WTC11 (cell line): ENCODE data around the gene TMEM131L. TPM values are rescaled to one million over a fixed set of nuclear protein-coding genes. Genes with fewer than 3 reads are reported as not detected.

Source experiments
- ATAC-seq: fragments of 200-7000 bp; cut with Tn5 transposase; 2 replicates; pipeline ENCODE4 v1.10.0; 2021; ENCODE audit warnings: mild to moderate bottlenecking, moderate library complexity
- CTCF ChIA-PET: fragments of 300-600 bp; sonication (Branson Sonifier 250); formaldehyde crosslinking; loops from one replicate; lab custom pipeline; 2021; ENCODE audit warnings: antibody characterized with exemption; lab: Charles Lee
- POLR2A ChIA-PET: fragments of 350-600 bp; sonication (Branson Sonifier 250); formaldehyde crosslinking; loops from one replicate; lab custom pipeline; 2021; ENCODE audit warnings: antibody characterized with exemption; lab: Charles Lee
- DNase-seq: peaks from one replicate; pipeline ENCODE4 v3.0.0; 2021; ENCODE audit warnings: low spot score
- H3K27ac Mint-ChIP-seq: 2 replicates; pipeline ENCODE4 v1.8.0; 2021; ENCODE audit warnings: mixed read lengths
- H3K27me3 Mint-ChIP-seq: 2 replicates; pipeline ENCODE4 v1.8.0; 2021; ENCODE audit warnings: low read depth, mild to moderate bottlenecking, moderate library complexity, mixed read lengths
- H3K36me3 Mint-ChIP-seq: 2 replicates; pipeline ENCODE4 v1.8.0; 2021; ENCODE audit warnings: mixed read lengths
- H3K4me1 Mint-ChIP-seq: 2 replicates; pipeline ENCODE4 v1.8.0; 2022; ENCODE audit warnings: mixed read lengths
- H3K4me3 Mint-ChIP-seq: 2 replicates; pipeline ENCODE4 v1.8.0; 2021; ENCODE audit warnings: mild to moderate bottlenecking, moderate library complexity, mixed read lengths
- H3K9me3 Mint-ChIP-seq: 2 replicates; pipeline ENCODE4 v1.8.0; 2021; ENCODE audit warnings: mixed read lengths
- ESRRA ChIP-seq: sonication (generic); formaldehyde crosslinking; IDR thresholded peaks from 2 replicates; pipeline ENCODE4 v1.8.1; 2022; ENCODE audit warnings: mild to moderate bottlenecking, missing genetic modification reagents, borderline replicate concordance
- ETV6 ChIP-seq: sonication (generic); formaldehyde crosslinking; IDR thresholded peaks from 2 replicates; pipeline ENCODE4 v1.8.1; 2022; ENCODE audit warnings: mild to moderate bottlenecking, missing genetic modification reagents
- FOXP1 ChIP-seq: sonication (generic); formaldehyde crosslinking; IDR thresholded peaks from 2 replicates; pipeline ENCODE4 v1.8.0; 2022; ENCODE audit warnings: missing genetic modification reagents, mild to moderate bottlenecking, moderate library complexity, borderline replicate concordance
- MXD4 ChIP-seq: fragments of 250-450 bp; sonication (Bioruptor Pico); IDR thresholded peaks from 2 replicates; pipeline ENCODE4 v1.8.0; 2021; ENCODE audit warnings: mild to moderate bottlenecking, moderate library complexity, borderline replicate concordance
- NFE2L1 ChIP-seq: sonication (generic); formaldehyde crosslinking; IDR thresholded peaks from 2 replicates; pipeline ENCODE4 v1.8.1; 2023; ENCODE audit warnings: missing genetic modification reagents
- NFYB ChIP-seq: sonication (generic); formaldehyde crosslinking; conservative IDR thresholded peaks from 2 replicates; pipeline ENCODE4 v1.8.0; 2022; ENCODE audit warnings: low read depth, missing genetic modification reagents
- NR2C2 ChIP-seq: sonication (generic); formaldehyde crosslinking; IDR thresholded peaks from 2 replicates; pipeline ENCODE4 v1.8.0; 2022; ENCODE audit warnings: mild to moderate bottlenecking, missing genetic modification reagents
- PRDM15 ChIP-seq: sonication (generic); formaldehyde crosslinking; IDR thresholded peaks from 2 replicates; pipeline ENCODE4 v1.8.0; 2022; ENCODE audit warnings: missing genetic modification reagents
- SMAD3 ChIP-seq: sonication (generic); formaldehyde crosslinking; IDR thresholded peaks from 2 replicates; pipeline ENCODE4 v1.8.0; 2022; ENCODE audit warnings: missing genetic modification reagents, mild to moderate bottlenecking, borderline replicate concordance
- TCF7 ChIP-seq: sonication (generic); formaldehyde crosslinking; IDR thresholded peaks from 2 replicates; pipeline ENCODE4 v1.8.0; 2022; ENCODE audit warnings: mild to moderate bottlenecking, low read depth, missing genetic modification reagents, moderate library complexity
- ZNF263 ChIP-seq: sonication (generic); formaldehyde crosslinking; IDR thresholded peaks from 2 replicates; pipeline ENCODE4 v1.8.1; 2022; ENCODE audit warnings: low read depth, mild to moderate bottlenecking, moderate library complexity, missing genetic modification reagents
- ZNF416 ChIP-seq: fragments of 250-450 bp; sonication (Bioruptor Pico); IDR thresholded peaks from 2 replicates; pipeline ENCODE4 v1.9.0; 2021; ENCODE audit warnings: mild to moderate bottlenecking, inconsistent platforms
- ZNF425 ChIP-seq: fragments of 250-450 bp; sonication (Bioruptor Pico); conservative IDR thresholded peaks from 2 replicates; pipeline ENCODE4 v1.9.0; 2021; ENCODE audit warnings: mild to moderate bottlenecking
- ZNF512 ChIP-seq: sonication (generic); formaldehyde crosslinking; IDR thresholded peaks from 2 replicates; pipeline ENCODE4 v1.8.1; 2022; ENCODE audit warnings: missing genetic modification reagents, borderline replicate concordance
- total RNA-seq: library from RNA; stranded (reverse); gene quantifications from 3 replicates; pipeline ENCODE4 v1.2.3, GENCODE V29; 2021
- TF ChIP-seq, protein P1 (sequence below): sonication (generic); formaldehyde crosslinking; IDR thresholded peaks from 2 replicates; pipeline ENCODE4 v1.8.1; 2023; ENCODE audit warnings: mild to moderate bottlenecking, missing genetic modification reagents, borderline replicate concordance
- TF ChIP-seq, protein P2 (sequence below): fragments of 250-450 bp; sonication (Bioruptor Pico); IDR thresholded peaks from 2 replicates; pipeline ENCODE4 v1.9.0; 2021; ENCODE audit warnings: mild to moderate bottlenecking
- TF ChIP-seq, protein P3 (sequence below): sonication (generic); formaldehyde crosslinking; IDR thresholded peaks from 2 replicates; pipeline ENCODE4 v1.8.1; 2023; ENCODE audit warnings: mild to moderate bottlenecking, missing genetic modification reagents, moderate library complexity
- TF ChIP-seq, protein P4 (sequence below): sonication (generic); formaldehyde crosslinking; IDR thresholded peaks from 2 replicates; pipeline ENCODE4 v1.8.1; 2022; ENCODE audit warnings: low read depth, mild to moderate bottlenecking, moderate library complexity, missing genetic modification reagents, borderline replicate concordance
- TF ChIP-seq, protein P5 (sequence below): sonication (generic); formaldehyde crosslinking; IDR thresholded peaks from 2 replicates; pipeline ENCODE4 v1.8.0; 2022; ENCODE audit warnings: mild to moderate bottlenecking, missing genetic modification reagents
- TF ChIP-seq, protein P6 (sequence below): sonication (generic); formaldehyde crosslinking; conservative IDR thresholded peaks from 2 replicates; pipeline ENCODE4 v1.8.1; 2022; ENCODE audit warnings: mild to moderate bottlenecking, missing genetic modification reagents

The TMEM131L gene
- total RNA-seq, 1 experiment from 2014 or later = 26.7 TPM

DNA sequence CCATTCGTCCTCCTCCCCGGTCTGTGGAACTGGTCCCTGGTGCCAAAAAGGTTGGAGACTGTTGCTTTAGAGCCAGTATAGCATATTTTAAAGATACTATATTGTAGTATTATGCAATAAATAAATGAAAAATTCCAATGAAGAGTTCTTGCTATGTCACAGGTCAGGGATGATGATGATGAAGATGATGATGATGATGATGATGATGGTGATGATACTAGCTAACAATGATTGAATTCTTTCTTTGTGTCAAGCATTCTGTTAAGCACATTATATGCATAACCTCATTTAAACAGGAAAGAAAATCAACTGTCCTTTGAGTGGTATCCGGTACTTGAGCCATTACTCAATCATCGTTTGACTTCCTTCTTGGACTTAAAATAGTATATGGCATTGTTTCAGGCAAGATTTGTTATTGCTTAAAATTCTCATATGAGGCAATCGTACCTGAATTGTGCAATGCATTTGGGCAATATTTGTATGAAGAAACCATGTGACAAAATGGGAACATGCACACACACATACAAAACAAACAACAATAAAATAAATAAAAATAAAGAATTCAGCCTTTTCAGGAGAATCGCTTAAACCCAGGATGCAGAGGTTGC is 195.2 kb downstream of the TMEM131L start:
- DNase-seq = no peak
- peaks cover 15% of the 10 kb centered on the region for H3K36me3 Mint-ChIP-seq
- no peak overlapping the region for H3K4me3 Mint-ChIP-seq
- no peak for ATAC-seq
- POLR2A ChIA-PET = no interaction called here
- TF ChIP-seq PRDM15 (CRISPR knock-in tag) (no peak), ESRRA (CRISPR knock-in tag) (no peak), NFE2L1 (CRISPR knock-in tag) (no peak), ZNF416 (CRISPR knock-in tag) (no peak), ZNF425 (CRISPR knock-in tag) (no peak), NFYB (CRISPR knock-in tag) (no peak), FOXP1 (CRISPR knock-in tag) (no peak), TCF7 (no peak), SMAD3 (CRISPR knock-in tag) (no peak), MXD4 (no peak), ETV6 (no peak), NR2C2 (no peak), ZNF512 (CRISPR knock-in tag) (no peak), ZNF263 (CRISPR knock-in tag) (no peak)
- TF ChIP-seq, protein P1, sequence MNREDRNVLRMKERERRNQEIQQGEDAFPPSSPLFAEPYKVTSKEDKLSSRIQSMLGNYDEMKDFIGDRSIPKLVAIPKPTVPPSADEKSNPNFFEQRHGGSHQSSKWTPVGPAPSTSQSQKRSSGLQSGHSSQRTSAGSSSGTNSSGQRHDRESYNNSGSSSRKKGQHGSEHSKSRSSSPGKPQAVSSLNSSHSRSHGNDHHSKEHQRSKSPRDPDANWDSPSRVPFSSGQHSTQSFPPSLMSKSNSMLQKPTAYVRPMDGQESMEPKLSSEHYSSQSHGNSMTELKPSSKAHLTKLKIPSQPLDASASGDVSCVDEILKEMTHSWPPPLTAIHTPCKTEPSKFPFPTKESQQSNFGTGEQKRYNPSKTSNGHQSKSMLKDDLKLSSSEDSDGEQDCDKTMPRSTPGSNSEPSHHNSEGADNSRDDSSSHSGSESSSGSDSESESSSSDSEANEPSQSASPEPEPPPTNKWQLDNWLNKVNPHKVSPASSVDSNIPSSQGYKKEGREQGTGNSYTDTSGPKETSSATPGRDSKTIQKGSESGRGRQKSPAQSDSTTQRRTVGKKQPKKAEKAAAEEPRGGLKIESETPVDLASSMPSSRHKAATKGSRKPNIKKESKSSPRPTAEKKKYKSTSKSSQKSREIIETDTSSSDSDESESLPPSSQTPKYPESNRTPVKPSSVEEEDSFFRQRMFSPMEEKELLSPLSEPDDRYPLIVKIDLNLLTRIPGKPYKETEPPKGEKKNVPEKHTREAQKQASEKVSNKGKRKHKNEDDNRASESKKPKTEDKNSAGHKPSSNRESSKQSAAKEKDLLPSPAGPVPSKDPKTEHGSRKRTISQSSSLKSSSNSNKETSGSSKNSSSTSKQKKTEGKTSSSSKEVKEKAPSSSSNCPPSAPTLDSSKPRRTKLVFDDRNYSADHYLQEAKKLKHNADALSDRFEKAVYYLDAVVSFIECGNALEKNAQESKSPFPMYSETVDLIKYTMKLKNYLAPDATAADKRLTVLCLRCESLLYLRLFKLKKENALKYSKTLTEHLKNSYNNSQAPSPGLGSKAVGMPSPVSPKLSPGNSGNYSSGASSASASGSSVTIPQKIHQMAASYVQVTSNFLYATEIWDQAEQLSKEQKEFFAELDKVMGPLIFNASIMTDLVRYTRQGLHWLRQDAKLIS (CRISPR knock-in tag) = no peak
- TF ChIP-seq, protein P2, sequence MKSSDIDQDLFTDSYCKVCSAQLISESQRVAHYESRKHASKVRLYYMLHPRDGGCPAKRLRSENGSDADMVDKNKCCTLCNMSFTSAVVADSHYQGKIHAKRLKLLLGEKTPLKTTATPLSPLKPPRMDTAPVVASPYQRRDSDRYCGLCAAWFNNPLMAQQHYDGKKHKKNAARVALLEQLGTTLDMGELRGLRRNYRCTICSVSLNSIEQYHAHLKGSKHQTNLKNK (CRISPR knock-in tag) = no peak
- TF ChIP-seq, protein P3, sequence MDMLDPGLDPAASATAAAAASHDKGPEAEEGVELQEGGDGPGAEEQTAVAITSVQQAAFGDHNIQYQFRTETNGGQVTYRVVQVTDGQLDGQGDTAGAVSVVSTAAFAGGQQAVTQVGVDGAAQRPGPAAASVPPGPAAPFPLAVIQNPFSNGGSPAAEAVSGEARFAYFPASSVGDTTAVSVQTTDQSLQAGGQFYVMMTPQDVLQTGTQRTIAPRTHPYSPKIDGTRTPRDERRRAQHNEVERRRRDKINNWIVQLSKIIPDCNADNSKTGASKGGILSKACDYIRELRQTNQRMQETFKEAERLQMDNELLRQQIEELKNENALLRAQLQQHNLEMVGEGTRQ (CRISPR knock-in tag) = no peak
- TF ChIP-seq, protein P4, sequence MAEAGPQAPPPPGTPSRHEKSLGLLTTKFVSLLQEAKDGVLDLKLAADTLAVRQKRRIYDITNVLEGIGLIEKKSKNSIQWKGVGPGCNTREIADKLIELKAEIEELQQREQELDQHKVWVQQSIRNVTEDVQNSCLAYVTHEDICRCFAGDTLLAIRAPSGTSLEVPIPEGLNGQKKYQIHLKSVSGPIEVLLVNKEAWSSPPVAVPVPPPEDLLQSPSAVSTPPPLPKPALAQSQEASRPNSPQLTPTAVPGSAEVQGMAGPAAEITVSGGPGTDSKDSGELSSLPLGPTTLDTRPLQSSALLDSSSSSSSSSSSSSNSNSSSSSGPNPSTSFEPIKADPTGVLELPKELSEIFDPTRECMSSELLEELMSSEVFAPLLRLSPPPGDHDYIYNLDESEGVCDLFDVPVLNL (CRISPR knock-in tag) = no peak
- TF ChIP-seq, protein P5, sequence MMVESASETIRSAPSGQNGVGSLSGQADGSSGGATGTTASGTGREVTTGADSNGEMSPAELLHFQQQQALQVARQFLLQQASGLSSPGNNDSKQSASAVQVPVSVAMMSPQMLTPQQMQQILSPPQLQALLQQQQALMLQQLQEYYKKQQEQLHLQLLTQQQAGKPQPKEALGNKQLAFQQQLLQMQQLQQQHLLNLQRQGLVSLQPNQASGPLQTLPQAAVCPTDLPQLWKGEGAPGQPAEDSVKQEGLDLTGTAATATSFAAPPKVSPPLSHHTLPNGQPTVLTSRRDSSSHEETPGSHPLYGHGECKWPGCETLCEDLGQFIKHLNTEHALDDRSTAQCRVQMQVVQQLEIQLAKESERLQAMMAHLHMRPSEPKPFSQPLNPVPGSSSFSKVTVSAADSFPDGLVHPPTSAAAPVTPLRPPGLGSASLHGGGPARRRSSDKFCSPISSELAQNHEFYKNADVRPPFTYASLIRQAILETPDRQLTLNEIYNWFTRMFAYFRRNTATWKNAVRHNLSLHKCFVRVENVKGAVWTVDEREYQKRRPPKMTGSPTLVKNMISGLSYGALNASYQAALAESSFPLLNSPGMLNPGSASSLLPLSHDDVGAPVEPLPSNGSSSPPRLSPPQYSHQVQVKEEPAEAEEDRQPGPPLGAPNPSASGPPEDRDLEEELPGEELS (CRISPR knock-in tag) = no peak
- TF ChIP-seq, protein P6, sequence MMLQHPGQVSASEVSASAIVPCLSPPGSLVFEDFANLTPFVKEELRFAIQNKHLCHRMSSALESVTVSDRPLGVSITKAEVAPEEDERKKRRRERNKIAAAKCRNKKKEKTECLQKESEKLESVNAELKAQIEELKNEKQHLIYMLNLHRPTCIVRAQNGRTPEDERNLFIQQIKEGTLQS = no peak
- H3K27me3 Mint-ChIP-seq = peaks cover 6% of the 10 kb centered on the region
- H3K9me3 Mint-ChIP-seq = peaks cover 29% of the 10 kb centered on the region
- H3K27ac Mint-ChIP-seq = no peak overlapping the region
- CTCF ChIA-PET = no interaction called here
- no peaks in the 10 kb centered on the region for H3K4me1 Mint-ChIP-seq
